Gastroesophageal sphincter (tissue), 4 donors: ENCODE data around the gene PGF. TPM values are rescaled to one million over a fixed set of nuclear protein-coding genes. Genes with fewer than 3 reads are reported as not detected.

Experiments used
- ATAC-seq: fragments of 150-250 bp; one replicate; pipeline ENCODE4 v1.9.1; 2016; ENCODE audit warnings: mild to moderate bottlenecking, moderate library complexity
- H3K27ac ChIP-seq, 4 donors: fragments of 200-600 bp; sonication (generic) in 3 of 4; 1 replicate in 3 of 4; 2 replicates in 1 of 4; pipeline ENCODE4 v1.5.1; 2016 to 2019
- H3K27me3 ChIP-seq: fragments of 200-600 bp; sonication (generic); one replicate; pipeline ENCODE4 v1.5.1; 2019
- H3K36me3 ChIP-seq, 2 donors: fragments of 200-600 bp; sonication (generic); one replicate each; pipeline ENCODE4 v1.5.1; 2019; ENCODE audit warnings: control low read depth in 1 of 2
- H3K4me1 ChIP-seq, 3 donors: fragments of 200-600 bp; sonication (generic); 1 replicate in 2 of 3; 2 replicates in 1 of 3; pipeline ENCODE4 v1.5.1; 2016 to 2019; ENCODE audit warnings: control low read depth in 2 of 3
- H3K4me3 ChIP-seq, 2 donors: fragments of 200-600 bp; sonication (generic); one replicate each; pipeline ENCODE4 v1.5.1; 2019; ENCODE audit warnings: mild to moderate bottlenecking in 1 of 2, moderate library complexity in 1 of 2
- H3K9me3 ChIP-seq, 3 donors: fragments of 200-600 bp; sonication (generic); one replicate each; pipeline ENCODE4 v1.5.1; 2017 to 2019; ENCODE audit warnings: control low read depth in 2 of 3
- CTCF ChIP-seq, 4 experiments: fragments of 200-600 bp in 2 of 4; fragments of 450-650 bp in 2 of 4; sonication (generic) in 1 of 4; IDR thresholded peaks; one replicate each; pipeline ENCODE4 v1.5.1; 2017 to 2019; ENCODE audit warnings: antibody characterized with exemption in 4 of 4, mild to moderate bottlenecking in 2 of 4, moderate library complexity in 2 of 4
- EP300 ChIP-seq: sonication (generic); formaldehyde crosslinking; IDR thresholded peaks from one replicate; pipeline ENCODE4 v1.6.1; 2017; ENCODE audit warnings: antibody characterized with exemption, mild to moderate bottlenecking
- POLR2A ChIP-seq, 2 donors: fragments of 450-650 bp; IDR thresholded peaks; one replicate each; pipeline ENCODE4 v1.6.1; 2017; ENCODE audit warnings: antibody characterized with exemption in 2 of 2, mild to moderate bottlenecking in 2 of 2, moderate library complexity in 1 of 2
- POLR2AphosphoS5 ChIP-seq: sonication (generic); formaldehyde crosslinking; IDR thresholded peaks from one replicate; pipeline ENCODE4 v1.6.1; 2017; ENCODE audit warnings: antibody characterized with exemption
- WGBS, 2 donors: methylation state at CpG; one replicate each; pipeline ENCODE4 v1.1.5; 2018; ENCODE audit warnings: low coverage in 1 of 2; 5-methylcytosine and 5-hydroxymethylcytosine counted together
- total RNA-seq, 4 donors: library from RNA; depleted of rRNA; stranded (reverse); fragments of >200 nt; gene quantifications; one replicate each; pipeline ENCODE4 v1.1.0, GENCODE V29; 2016

PGF gene
- total RNA-seq, 4 donors from 2014 or later, result 11.2 to 21.0 (median 16.5) TPM

DNA sequence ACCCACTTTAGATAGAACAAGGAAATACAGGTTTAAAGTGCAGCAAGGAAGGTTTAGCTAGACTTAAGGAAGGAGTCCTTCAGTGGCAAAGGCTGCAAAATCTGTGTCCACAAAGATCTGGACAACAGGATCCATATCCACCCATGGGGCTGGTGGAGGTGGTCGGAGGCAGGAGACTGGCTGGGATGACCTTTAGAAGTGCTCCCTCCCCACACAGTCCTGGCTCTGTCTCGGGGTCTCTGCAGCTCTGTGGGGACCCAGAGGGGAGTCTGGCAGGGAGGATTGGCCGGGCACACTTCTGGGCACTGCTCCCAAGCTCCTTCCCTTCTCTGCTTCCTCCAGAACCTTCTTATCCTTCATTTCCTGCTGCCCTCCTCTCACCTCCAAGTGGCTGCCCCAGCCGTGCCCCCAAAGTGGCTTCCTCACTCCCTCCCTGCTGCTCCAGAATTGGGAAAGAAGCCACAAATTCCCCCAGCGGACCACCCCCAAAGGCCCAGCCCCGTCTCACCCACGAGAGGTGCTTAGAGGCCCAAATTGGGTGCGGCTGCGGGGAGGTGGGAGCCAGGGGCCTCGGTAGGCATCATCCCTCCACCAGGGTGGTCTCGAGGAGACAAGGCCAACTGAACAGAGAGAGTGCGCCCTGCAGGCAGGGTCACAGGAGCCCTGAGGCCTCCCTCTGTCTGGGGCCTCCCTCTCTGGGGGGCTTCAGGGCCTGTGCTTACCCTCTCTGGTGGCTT, 21.9 kb upstream of the PGF start:
- Histone ChIP-seq H3K36me3 (no peaks in the 10 kb centered on the region), H3K4me1 (peaks cover 0 to 79% (median 19%) of the 10 kb centered on the region in 3 donors), H3K9me3 (no peaks in the 10 kb centered on the region), H3K4me3 (no peak overlapping the region), H3K27ac (no peak overlapping the region), H3K27me3 (no peaks in the 10 kb centered on the region)
- ATAC-seq, result no peak
- TF ChIP-seq POLR2A (IDR thresholded peaks at IDR 0.05) (no peak), EP300 (no peak), POLR2AphosphoS5 (no peak), CTCF (IDR thresholded peaks at IDR 0.05) (no peak)
- WGBS, 2 donors, result 47 to 92% methylated on average over 5 to 8 of the region's 12 CpGs

DNA sequence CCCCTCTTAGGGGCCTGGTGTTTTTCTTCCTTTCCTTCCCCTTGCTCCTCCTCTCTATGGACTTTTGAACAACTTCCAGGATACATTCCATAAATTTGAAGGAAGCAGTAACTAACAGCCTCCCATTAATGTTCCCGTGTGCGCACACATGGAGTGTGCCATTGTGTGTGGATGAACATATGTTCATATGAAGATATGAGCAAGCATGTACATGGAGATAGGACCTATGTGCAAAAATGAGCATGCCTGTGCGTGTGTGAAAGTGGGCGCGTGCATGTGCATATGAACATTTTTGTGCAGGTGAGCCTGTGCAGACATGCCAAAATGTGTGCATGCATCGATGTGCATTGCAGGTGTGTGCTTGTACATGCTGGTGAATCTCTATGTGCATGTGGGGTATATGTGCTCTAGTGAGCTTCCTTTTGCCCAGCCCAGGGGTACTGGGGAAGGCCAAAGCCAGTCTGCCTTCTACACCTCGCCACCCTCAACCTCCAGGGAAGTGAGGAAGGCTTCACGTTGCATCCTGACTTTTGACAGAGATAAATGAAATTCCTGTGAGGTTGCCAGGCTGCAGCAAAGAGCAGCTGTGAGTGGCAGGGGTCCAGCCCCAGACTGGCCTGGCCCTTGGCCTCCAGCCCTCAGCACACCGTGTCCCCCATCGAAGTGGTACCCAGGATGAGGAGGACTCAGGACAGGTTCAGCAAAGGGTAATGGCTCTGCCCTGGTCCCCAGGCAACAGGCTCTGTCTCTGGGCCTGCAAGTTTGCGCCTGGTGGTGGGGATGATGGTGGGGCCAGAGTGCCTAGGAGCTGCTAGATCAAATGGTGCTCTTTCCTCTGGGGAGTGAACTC, 21.1 kb upstream of the PGF start:
- ATAC-seq, result no peak
- no peak overlapping the region for H3K4me3 ChIP-seq
- no peak for TF ChIP-seq POLR2A (IDR thresholded peaks at IDR 0.05)
- TF ChIP-seq POLR2AphosphoS5, result no peak
- no peak for TF ChIP-seq CTCF (IDR thresholded peaks at IDR 0.05)
- no peak for TF ChIP-seq EP300
- peaks cover 0 to 76% (median 19%) of the 10 kb centered on the region in 3 donors for H3K4me1 ChIP-seq
- no peaks in the 10 kb centered on the region for H3K9me3 ChIP-seq
- WGBS, 2 donors, result 85 to 88% methylated on average over 6 to 7 of the region's 11 CpGs
- H3K36me3 ChIP-seq, result no peaks in the 10 kb centered on the region
- H3K27ac ChIP-seq, result no peak overlapping the region
- H3K27me3 ChIP-seq, result no peaks in the 10 kb centered on the region

DNA sequence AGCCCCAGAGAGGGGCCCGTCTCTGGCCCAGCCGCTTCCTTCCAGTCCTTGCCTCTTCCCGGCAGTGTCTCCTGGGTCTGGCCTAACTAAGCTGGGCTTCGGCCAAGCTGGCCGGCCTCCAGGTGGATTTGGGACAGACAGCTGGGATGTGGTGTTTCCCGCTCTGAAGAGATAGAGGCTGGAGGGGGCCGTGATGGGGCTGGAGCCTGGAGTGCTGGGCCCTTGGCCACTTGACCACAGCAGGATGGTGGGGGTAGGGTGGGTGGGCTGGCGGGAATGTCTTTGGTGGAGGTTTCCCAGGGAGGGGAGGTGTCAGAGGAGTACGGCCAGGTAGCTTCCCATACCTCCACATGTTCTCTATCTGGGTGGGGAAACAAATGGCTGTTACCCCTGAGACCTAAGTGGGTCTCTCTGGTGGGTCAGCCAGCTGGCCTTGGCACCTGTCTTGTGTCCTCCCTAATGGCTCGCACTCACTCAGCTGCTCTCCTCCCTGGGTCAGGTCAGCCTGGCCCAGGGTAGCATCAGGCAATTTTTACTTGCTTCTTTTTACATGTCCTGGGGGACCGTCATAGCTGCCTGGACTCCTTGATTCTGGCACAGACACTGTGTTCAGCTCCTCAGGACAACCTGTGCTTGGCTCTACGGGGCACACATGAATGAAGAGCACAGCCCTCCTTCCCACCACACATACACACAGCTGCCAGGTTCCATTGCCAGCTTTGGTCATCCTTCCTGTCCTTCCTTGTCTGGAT, 19.8 kb upstream of the PGF start:
- peak overlapping the region in 3 of 4 donors; percentile 36 to 69 (median 53) for H3K27ac ChIP-seq
- H3K36me3 ChIP-seq, result no peaks in the 10 kb centered on the region
- H3K9me3 ChIP-seq, result no peaks in the 10 kb centered on the region
- WGBS, 2 donors, result 44 to 61% methylated on average over 2 to 3 of the region's 12 CpGs
- H3K4me3 ChIP-seq, result no peak overlapping the region
- peaks cover 0 to 64% (median 13%) of the 10 kb centered on the region in 3 donors for H3K4me1 ChIP-seq
- no peak for TF ChIP-seq CTCF (IDR thresholded peaks at IDR 0.05)
- peak; percentile 48 for TF ChIP-seq POLR2AphosphoS5
- peak; percentile 70 for ATAC-seq
- no peaks in the 10 kb centered on the region for H3K27me3 ChIP-seq

- H3K27me3 ChIP-seq, result no peaks in the 10 kb centered on the region
- H3K4me1 ChIP-seq, result peaks cover 0 to 58% (median 13%) of the 10 kb centered on the region in 3 donors
- no peaks in the 10 kb centered on the region for H3K36me3 ChIP-seq
- no peak overlapping the region for H3K4me3 ChIP-seq
- peak overlapping the region in 3 of 4 donors; percentile 44 to 69 (median 53) for H3K27ac ChIP-seq
- no peaks in the 10 kb centered on the region for H3K9me3 ChIP-seq
- 64 to 75% methylated on average over 2 to 6 of the region's 15 CpGs for WGBS, 2 donors
- peak; percentile 14 for ATAC-seq
- no peak for TF ChIP-seq CTCF (IDR thresholded peaks at IDR 0.05)
Measured at GRCh38 chr14:74974364-74975058, 19.1 kb upstream of the PGF start.
